ENCODE measurements around the gene CCDC89.

DNA sequence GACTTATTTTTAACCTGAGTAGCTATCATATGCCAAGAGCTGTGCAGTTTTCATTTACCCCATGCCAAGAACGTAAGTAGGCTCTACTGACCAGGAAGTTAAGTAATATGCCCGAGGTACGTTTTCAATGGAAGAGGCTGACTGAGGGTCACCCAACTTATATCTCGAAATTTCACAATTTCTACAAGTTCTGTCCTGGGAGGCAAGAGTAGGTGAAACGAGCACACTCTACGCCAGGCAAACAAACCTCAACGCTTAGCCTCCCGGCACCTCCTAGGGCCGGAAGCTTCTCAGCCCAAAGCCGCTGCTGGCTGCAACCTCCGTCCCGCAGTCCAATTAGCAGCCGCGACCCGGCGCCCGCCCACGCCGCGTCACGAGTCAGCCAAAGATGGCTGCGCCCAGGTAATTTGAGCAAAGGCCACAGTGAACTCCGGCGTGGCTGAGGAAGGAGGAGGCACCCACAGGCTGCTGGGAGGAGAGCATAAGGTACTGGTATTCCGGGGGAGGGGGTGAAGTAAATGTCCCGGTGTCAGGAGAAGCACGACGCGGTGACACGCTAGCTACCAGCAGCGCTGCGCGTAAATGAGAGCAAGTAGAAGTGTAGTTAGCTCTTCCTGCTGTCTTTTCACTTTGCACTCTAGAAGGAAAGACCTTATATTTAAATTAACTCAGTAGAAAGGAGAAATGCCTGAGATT, 38.2 kb downstream of the CCDC89 start, which contains the start of gene TMEM126A:
- TF ChIP-seq, protein P1, sequence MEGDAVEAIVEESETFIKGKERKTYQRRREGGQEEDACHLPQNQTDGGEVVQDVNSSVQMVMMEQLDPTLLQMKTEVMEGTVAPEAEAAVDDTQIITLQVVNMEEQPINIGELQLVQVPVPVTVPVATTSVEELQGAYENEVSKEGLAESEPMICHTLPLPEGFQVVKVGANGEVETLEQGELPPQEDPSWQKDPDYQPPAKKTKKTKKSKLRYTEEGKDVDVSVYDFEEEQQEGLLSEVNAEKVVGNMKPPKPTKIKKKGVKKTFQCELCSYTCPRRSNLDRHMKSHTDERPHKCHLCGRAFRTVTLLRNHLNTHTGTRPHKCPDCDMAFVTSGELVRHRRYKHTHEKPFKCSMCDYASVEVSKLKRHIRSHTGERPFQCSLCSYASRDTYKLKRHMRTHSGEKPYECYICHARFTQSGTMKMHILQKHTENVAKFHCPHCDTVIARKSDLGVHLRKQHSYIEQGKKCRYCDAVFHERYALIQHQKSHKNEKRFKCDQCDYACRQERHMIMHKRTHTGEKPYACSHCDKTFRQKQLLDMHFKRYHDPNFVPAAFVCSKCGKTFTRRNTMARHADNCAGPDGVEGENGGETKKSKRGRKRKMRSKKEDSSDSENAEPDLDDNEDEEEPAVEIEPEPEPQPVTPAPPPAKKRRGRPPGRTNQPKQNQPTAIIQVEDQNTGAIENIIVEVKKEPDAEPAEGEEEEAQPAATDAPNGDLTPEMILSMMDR (IDR thresholded peaks at IDR 0.05; ENCODE audit: extremely low read depth in 1 of 2, insufficient read depth in 1 of 2, low read depth in 1 of 2, low read length in 2 of 2) = no peak
- peak; percentile 93 for TF ChIP-seq POLR2A (IDR thresholded peaks at IDR 0.05; ENCODE audit: low read depth, low read length)
- TF ChIP-seq POLR2AphosphoS5 (IDR thresholded peaks at IDR 0.05; ENCODE audit: insufficient read depth, low read depth, low read length) = peak; percentile 84
- TF ChIP-seq JUN (IDR thresholded peaks at IDR 0.05; ENCODE audit: borderline replicate concordance, insufficient read depth, insufficient read length, low read depth) = no peak
- TF ChIP-seq EZH2 (IDR thresholded peaks at IDR 0.05; ENCODE audit: borderline replicate concordance, low read depth, low read length, severe bottlenecking) = no peak
- TF ChIP-seq, protein P2, sequence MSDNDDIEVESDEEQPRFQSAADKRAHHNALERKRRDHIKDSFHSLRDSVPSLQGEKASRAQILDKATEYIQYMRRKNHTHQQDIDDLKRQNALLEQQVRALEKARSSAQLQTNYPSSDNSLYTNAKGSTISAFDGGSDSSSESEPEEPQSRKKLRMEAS (IDR thresholded peaks at IDR 0.05; ENCODE audit: insufficient read depth, insufficient read length) = no peak
- no peak for TF ChIP-seq FOS (IDR thresholded peaks at IDR 0.05; ENCODE audit: borderline replicate concordance, insufficient read depth, low read length)

Measured in endothelial cell of umbilical vein (primary cell).